ENCODE data around the gene DMAC2L.

GRCh38 chr14:50362764-50363713, 50.9 kb downstream of the DMAC2L start:
- TF ChIP-seq, protein P1, sequence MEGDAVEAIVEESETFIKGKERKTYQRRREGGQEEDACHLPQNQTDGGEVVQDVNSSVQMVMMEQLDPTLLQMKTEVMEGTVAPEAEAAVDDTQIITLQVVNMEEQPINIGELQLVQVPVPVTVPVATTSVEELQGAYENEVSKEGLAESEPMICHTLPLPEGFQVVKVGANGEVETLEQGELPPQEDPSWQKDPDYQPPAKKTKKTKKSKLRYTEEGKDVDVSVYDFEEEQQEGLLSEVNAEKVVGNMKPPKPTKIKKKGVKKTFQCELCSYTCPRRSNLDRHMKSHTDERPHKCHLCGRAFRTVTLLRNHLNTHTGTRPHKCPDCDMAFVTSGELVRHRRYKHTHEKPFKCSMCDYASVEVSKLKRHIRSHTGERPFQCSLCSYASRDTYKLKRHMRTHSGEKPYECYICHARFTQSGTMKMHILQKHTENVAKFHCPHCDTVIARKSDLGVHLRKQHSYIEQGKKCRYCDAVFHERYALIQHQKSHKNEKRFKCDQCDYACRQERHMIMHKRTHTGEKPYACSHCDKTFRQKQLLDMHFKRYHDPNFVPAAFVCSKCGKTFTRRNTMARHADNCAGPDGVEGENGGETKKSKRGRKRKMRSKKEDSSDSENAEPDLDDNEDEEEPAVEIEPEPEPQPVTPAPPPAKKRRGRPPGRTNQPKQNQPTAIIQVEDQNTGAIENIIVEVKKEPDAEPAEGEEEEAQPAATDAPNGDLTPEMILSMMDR (IDR thresholded peaks at IDR 0.05), result no peak
- TF ChIP-seq TCF7L2 (IDR thresholded peaks at IDR 0.05; ENCODE audit: low read depth, low read length), result no peak
- TF ChIP-seq, protein P2, sequence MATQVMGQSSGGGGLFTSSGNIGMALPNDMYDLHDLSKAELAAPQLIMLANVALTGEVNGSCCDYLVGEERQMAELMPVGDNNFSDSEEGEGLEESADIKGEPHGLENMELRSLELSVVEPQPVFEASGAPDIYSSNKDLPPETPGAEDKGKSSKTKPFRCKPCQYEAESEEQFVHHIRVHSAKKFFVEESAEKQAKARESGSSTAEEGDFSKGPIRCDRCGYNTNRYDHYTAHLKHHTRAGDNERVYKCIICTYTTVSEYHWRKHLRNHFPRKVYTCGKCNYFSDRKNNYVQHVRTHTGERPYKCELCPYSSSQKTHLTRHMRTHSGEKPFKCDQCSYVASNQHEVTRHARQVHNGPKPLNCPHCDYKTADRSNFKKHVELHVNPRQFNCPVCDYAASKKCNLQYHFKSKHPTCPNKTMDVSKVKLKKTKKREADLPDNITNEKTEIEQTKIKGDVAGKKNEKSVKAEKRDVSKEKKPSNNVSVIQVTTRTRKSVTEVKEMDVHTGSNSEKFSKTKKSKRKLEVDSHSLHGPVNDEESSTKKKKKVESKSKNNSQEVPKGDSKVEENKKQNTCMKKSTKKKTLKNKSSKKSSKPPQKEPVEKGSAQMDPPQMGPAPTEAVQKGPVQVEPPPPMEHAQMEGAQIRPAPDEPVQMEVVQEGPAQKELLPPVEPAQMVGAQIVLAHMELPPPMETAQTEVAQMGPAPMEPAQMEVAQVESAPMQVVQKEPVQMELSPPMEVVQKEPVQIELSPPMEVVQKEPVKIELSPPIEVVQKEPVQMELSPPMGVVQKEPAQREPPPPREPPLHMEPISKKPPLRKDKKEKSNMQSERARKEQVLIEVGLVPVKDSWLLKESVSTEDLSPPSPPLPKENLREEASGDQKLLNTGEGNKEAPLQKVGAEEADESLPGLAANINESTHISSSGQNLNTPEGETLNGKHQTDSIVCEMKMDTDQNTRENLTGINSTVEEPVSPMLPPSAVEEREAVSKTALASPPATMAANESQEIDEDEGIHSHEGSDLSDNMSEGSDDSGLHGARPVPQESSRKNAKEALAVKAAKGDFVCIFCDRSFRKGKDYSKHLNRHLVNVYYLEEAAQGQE (IDR thresholded peaks at IDR 0.05; ENCODE audit: insufficient read depth in 1 of 2, low read depth in 2 of 2, low read length in 1 of 2), result no peak
- TF ChIP-seq SIN3A (IDR thresholded peaks at IDR 0.05; ENCODE audit: borderline replicate concordance, insufficient read depth, low read depth, low read length), result no peak
